Thyroid gland (tissue), 4 donors: ENCODE measurements around the gene CYP24A1. TPM values are rescaled to one million over a fixed set of nuclear protein-coding genes. Genes with fewer than 3 reads are reported as not detected.
"Not testable (repeated sequence)": the region's sequence is repeated elsewhere in the genome, so short reads cannot be mapped to it uniquely, and the experiment has no call there.

Source experiments
- DNase-seq, 2 donors: peaks; one replicate each; pipeline ENCODE4 v3.0.0-alpha.2; 2019
- H3K27ac ChIP-seq, 3 donors: fragments of 200-600 bp; sonication (generic); 1 replicate in 2 of 3; 2 replicates in 1 of 3; pipeline ENCODE4 v1.5.1; 2016 to 2019; ENCODE audit warnings: mild to moderate bottlenecking in 1 of 3, moderate library complexity in 1 of 3
- H3K27me3 ChIP-seq: fragments of 200-600 bp; sonication (generic); one replicate; pipeline ENCODE4 v1.5.1; 2019
- H3K36me3 ChIP-seq, 2 donors: fragments of 200-600 bp; sonication (generic); one replicate each; pipeline ENCODE4 v1.5.1; 2016 to 2019
- H3K4me1 ChIP-seq, 2 donors: fragments of 200-600 bp; sonication (generic); one replicate each; pipeline ENCODE4 v1.5.1; 2017 to 2019
- H3K4me3 ChIP-seq, 3 donors: fragments of 200-600 bp; sonication (generic); replicated peaks in 1 of 3; 1 replicate in 2 of 3; 2 replicates in 1 of 3; pipeline ENCODE4 v1.5.1; 2016; ENCODE audit warnings: mild to moderate bottlenecking in 1 of 3
- H3K9me3 ChIP-seq: fragments of 200-600 bp; sonication (generic); one replicate; pipeline ENCODE4 v1.5.1; 2017
- CTCF ChIP-seq, 6 experiments: fragments of 200-600 bp in 3 of 6; fragments of 450-650 bp in 3 of 6; sonication (generic) in 3 of 6; IDR thresholded peaks; one replicate each; pipeline ENCODE4 v1.5.1; 2016 to 2019; ENCODE audit warnings: antibody characterized with exemption in 6 of 6, mild to moderate bottlenecking in 2 of 6, inconsistent platforms in 1 of 6, moderate library complexity in 1 of 6
- POLR2A ChIP-seq, 2 donors: fragments of 450-650 bp; IDR thresholded peaks; one replicate each; pipeline ENCODE4 v1.6.1; 2017; ENCODE audit warnings: antibody characterized with exemption in 2 of 2, mild to moderate bottlenecking in 2 of 2, moderate library complexity in 1 of 2
- WGBS, 2 donors: methylation state at CpG; one replicate each; pipeline ENCODE4 v1.1.5; 2017; 5-methylcytosine and 5-hydroxymethylcytosine counted together
- intact Hi-C: fragments of 100-400 bp; cut with DNase I; formaldehyde crosslinking; loops from one replicate; pipeline ENCODE4 v1.15.1; 2023
- total RNA-seq, 4 donors: library from RNA; depleted of rRNA; stranded (reverse); fragments of >200 nt; gene quantifications; one replicate each; pipeline ENCODE4 v1.2.3, GENCODE V29; 2016

Gene CYP24A1
- total RNA-seq, 4 donors from 2014 or later = 0.44 to 6.6 (median 0.67) TPM; not detected in 1

- Histone ChIP-seq H3K27me3 (no peaks in the 10 kb centered on the region), H3K27ac (peak overlapping the region in 2 of 3 donors; percentile 16 to 46), H3K9me3 (no peaks in the 10 kb centered on the region), H3K4me3 (no peak overlapping the region), H3K36me3 (no peaks in the 10 kb centered on the region), H3K4me1 (peaks cover 9 to 17% of the 10 kb centered on the region in 2 donors)
- 62 to 71% methylated on average over 6 of the region's 6 CpGs for WGBS, 2 donors
- peak; percentile 11 to 25 for DNase-seq
- intact Hi-C loops = no loop called here
- TF ChIP-seq POLR2A (IDR thresholded peaks at IDR 0.05) = no peak
- TF ChIP-seq CTCF (IDR thresholded peaks at IDR 0.05) = no peak
Observed at GRCh38 chr20:54133434-54134427, 40.1 kb downstream of the CYP24A1 start.

- no peaks in the 10 kb centered on the region for H3K27me3 ChIP-seq
- no peaks in the 10 kb centered on the region for H3K9me3 ChIP-seq
- no peaks in the 10 kb centered on the region for H3K36me3 ChIP-seq
- peak overlapping the region in 2 of 3 donors; percentile 16 to 46 for H3K27ac ChIP-seq
- peak; percentile 14 to 16 for DNase-seq
- intact Hi-C loops = no loop called here
- WGBS, 2 donors = 63 to 65% methylated on average over 6 of the region's 6 CpGs
- H3K4me1 ChIP-seq = peaks cover 6 to 17% of the 10 kb centered on the region in 2 donors
- H3K4me3 ChIP-seq = no peak overlapping the region
- no peak for TF ChIP-seq CTCF (IDR thresholded peaks at IDR 0.05)
- no peak for TF ChIP-seq POLR2A (IDR thresholded peaks at IDR 0.05)
Observed at GRCh38 chr20:54132612-54133433, 41.0 kb downstream of the CYP24A1 start.

GRCh38 chr20:54131675-54132611 lies 41.8 kb downstream of the CYP24A1 start:
- Histone ChIP-seq H3K27me3 (no peaks in the 10 kb centered on the region), H3K4me1 (peaks cover 6 to 17% of the 10 kb centered on the region in 2 donors), H3K9me3 (no peaks in the 10 kb centered on the region), H3K4me3 (no peak overlapping the region), H3K36me3 (no peaks in the 10 kb centered on the region), H3K27ac (peak overlapping the region in 2 of 3 donors; percentile 16 to 46)
- WGBS, 2 donors = 84 to 92% methylated on average over 8 of the region's 8 CpGs
- intact Hi-C loops = no loop called here
- TF ChIP-seq CTCF (IDR thresholded peaks at IDR 0.05) (no peak), POLR2A (IDR thresholded peaks at IDR 0.05) (no peak)
- DNase-seq = no peak

- H3K4me3 ChIP-seq, H3K36me3 ChIP-seq, H3K9me3 ChIP-seq, H3K27me3 ChIP-seq, H3K27ac ChIP-seq, DNase-seq, intact Hi-C loops: not testable (repeated sequence)
- H3K4me1 ChIP-seq = peaks cover 6 to 17% of the 10 kb centered on the region in 2 donors
- 97% methylated on average over 4 of the region's 4 CpGs for WGBS, 2 donors
Observed at GRCh38 chr20:54131125-54131524, 42.7 kb downstream of the CYP24A1 start.

- intact Hi-C loops = no loop called here
- TF ChIP-seq CTCF (IDR thresholded peaks at IDR 0.05) = no peak
- no peak for TF ChIP-seq POLR2A (IDR thresholded peaks at IDR 0.05)
- Histone ChIP-seq H3K27ac (no peak overlapping the region), H3K36me3 (no peaks in the 10 kb centered on the region), H3K4me3 (no peak overlapping the region), H3K27me3 (no peaks in the 10 kb centered on the region), H3K9me3 (no peaks in the 10 kb centered on the region), H3K4me1 (peaks cover 13 to 21% of the 10 kb centered on the region in 2 donors)
- 95 to 97% methylated on average over 3 of the region's 3 CpGs for WGBS, 2 donors
- no peak for DNase-seq
Observed at GRCh38 chr20:54129350-54129749, 44.4 kb downstream of the CYP24A1 start.
